ENCODE data around the gene CHCHD2.
"Not testable (repeated sequence)": the region's sequence is repeated elsewhere in the genome, so short reads cannot be mapped to it uniquely, and the experiment has no call there.

Gene CHCHD2, protein sequence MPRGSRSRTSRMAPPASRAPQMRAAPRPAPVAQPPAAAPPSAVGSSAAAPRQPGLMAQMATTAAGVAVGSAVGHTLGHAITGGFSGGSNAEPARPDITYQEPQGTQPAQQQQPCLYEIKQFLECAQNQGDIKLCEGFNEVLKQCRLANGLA

DNA sequence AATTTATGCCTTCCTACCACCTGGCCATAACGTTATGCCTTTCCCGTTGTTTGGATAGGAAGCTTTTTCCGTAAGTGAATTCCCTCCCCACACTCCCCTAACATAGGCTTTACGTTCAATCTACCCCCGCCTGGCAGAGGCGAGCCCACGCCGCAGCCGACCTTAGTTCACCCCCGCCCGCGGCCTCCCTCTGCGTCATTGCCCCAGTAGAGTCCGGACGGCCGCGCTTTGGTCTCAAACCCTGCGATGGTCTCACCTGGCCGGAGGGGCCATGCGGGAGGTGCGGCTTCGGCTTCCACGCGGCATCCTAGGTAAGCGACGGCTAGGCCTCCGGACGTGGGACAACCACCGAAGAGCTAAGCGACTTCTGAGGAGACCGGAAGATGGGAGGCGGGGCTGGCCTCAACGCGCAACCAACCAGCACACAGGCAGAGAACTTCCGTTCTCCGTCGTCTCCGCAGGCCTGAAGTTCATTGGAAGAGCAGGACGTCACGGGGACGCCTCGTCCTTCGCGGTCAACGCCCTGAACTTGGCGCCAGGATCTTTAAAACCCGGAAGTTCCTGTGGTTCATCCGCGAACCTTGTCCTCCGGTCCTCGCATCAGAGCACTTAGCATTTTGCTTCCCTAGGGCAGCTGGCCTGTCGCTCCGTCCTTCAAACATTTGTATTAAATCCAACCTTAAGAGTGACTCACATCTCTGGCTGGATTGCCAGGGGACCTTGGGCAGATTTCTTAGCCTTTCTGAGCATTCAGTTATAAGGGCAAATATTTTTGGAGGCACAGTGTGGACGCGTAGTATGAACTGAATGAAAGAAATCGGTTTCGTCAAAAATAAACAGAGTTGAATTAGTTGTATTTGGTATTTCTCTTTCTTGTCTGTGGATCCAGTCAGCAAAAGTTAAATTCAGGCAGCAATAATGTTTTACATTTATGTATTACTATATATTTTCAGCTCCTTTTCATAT lies at the start of gene CHCHD2:
TSS of gene CHCHD2 (minus strand) at position 369 of the 966 bp plus-strand sequence. CDS start at position 306, 63 bp downstream.
- Histone ChIP-seq H4K20me1 (ENCODE audit: insufficient read depth, low read length) (peaks cover 12% of the 10 kb centered on the region), H3K4me3 (ENCODE audit: low read length) (peak within 1 kb of the TSS; percentile 80), H3K79me2 (ENCODE audit: low read length) (peaks cover 28% of the 10 kb centered on the region), H3K9me3 (ENCODE audit: insufficient read depth, low read length) (no peaks in the 10 kb centered on the region), H3K27ac (ENCODE audit: low read length) (peak within 1 kb of the TSS; percentile 51), H3K36me3 (replicated peaks; ENCODE audit: low read depth, low read length) (peaks cover 23% of the 10 kb centered on the region), H3K4me2 (ENCODE audit: low read length) (peak within 1 kb of the TSS; percentile 99), H3K4me1 (ENCODE audit: low read length) (peaks cover 13% of the 10 kb centered on the region), H3K9ac (ENCODE audit: low read length) (peak within 1 kb of the TSS; percentile 81), H2AFZ (ENCODE audit: low read depth, low read length) (peak within 1 kb of the TSS; percentile 90), H3K27me3 (ENCODE audit: low read depth, low read length) (no peaks in the 10 kb centered on the region)
- TF ChIP-seq, protein P1, sequence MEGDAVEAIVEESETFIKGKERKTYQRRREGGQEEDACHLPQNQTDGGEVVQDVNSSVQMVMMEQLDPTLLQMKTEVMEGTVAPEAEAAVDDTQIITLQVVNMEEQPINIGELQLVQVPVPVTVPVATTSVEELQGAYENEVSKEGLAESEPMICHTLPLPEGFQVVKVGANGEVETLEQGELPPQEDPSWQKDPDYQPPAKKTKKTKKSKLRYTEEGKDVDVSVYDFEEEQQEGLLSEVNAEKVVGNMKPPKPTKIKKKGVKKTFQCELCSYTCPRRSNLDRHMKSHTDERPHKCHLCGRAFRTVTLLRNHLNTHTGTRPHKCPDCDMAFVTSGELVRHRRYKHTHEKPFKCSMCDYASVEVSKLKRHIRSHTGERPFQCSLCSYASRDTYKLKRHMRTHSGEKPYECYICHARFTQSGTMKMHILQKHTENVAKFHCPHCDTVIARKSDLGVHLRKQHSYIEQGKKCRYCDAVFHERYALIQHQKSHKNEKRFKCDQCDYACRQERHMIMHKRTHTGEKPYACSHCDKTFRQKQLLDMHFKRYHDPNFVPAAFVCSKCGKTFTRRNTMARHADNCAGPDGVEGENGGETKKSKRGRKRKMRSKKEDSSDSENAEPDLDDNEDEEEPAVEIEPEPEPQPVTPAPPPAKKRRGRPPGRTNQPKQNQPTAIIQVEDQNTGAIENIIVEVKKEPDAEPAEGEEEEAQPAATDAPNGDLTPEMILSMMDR (IDR thresholded peaks at IDR 0.05; ENCODE audit: low read depth, low read length), result no peak
- no peak for TF ChIP-seq EZH2phosphoT487 (IDR thresholded peaks at IDR 0.05; ENCODE audit: low read depth)

DNA sequence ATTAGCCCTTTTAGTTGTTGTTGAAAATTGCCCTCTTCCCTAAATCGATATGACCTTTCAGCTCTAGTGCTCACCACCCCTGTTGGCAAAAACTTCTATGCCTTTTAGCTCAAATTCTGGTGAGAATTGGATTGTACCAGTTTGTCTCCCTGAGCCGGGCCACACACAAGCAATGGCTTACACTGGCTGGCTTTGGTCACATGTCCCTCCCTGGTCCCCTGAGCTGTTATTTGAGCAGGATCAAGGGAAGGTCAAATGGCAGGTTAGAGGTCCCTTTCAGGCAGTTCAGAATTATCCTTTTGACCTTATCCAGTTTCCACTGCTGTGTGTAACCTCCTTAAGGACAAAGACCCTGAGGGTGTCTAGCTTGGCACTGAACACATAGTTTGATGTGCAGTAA lies 24.8 kb upstream of the CHCHD2 start:
- H3K4me2 ChIP-seq (ENCODE audit: low read length); H3K9me3 ChIP-seq (ENCODE audit: insufficient read depth, low read length); H4K20me1 ChIP-seq (ENCODE audit: insufficient read depth, low read length); H3K27ac ChIP-seq (ENCODE audit: low read length); H3K79me2 ChIP-seq (ENCODE audit: low read length); H3K4me1 ChIP-seq (ENCODE audit: low read length); H3K9ac ChIP-seq (ENCODE audit: low read length); H3K27me3 ChIP-seq (ENCODE audit: low read depth, low read length); H3K36me3 ChIP-seq (replicated peaks; ENCODE audit: low read depth, low read length); H3K4me3 ChIP-seq (ENCODE audit: low read length); H2AFZ ChIP-seq (ENCODE audit: low read depth, low read length): not testable (repeated sequence)

DNA sequence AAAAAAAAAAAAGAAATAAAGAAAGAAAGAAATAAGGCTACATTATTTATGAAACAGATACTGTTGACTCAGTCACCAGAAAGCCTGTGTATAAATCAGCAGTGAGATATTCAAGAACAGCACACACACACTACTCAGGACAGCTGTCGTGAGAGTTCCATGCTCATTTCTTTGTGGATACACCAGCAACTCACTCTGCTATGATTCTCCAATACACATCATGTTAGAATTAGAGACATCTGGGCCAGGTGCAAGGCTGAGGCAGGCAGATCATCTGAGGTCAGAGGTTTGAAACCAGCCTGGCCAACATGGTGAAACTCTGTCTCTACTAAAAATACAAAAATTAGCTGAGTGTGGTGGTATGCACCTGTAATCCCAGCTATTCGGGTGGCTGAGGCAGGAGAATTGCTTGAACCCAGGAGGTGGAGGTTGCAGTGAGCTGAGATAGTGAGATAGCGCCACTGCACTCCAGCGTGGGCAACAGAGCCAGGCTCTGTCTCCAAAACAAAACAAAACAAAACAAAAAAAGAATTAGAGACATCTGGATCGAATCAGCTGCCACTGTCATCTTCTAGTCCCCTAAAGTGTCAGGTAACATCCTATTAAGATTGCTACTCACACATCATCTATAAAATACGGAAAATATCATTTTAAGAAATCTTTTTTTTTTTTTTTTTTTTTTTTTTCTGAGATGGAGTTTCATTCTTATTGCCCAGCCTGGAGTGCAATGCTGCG lies 21.1 kb upstream of the CHCHD2 start:
- no peaks in the 10 kb centered on the region for H3K27me3 ChIP-seq (ENCODE audit: low read depth, low read length)
- H3K9ac ChIP-seq (ENCODE audit: low read length), result no peak overlapping the region
- H4K20me1 ChIP-seq (ENCODE audit: insufficient read depth, low read length), result no peaks in the 10 kb centered on the region
- no peaks in the 10 kb centered on the region for H3K36me3 ChIP-seq (replicated peaks; ENCODE audit: low read depth, low read length)
- H3K4me1 ChIP-seq (ENCODE audit: low read length), result no peaks in the 10 kb centered on the region
- H3K9me3 ChIP-seq (ENCODE audit: insufficient read depth, low read length), result no peaks in the 10 kb centered on the region
- H3K79me2 ChIP-seq (ENCODE audit: low read length), result no peaks in the 10 kb centered on the region
- H3K4me2 ChIP-seq (ENCODE audit: low read length), result no peak overlapping the region
- TF ChIP-seq, protein P1 (IDR thresholded peaks at IDR 0.05; ENCODE audit: low read depth, low read length), result no peak
- TF ChIP-seq EZH2phosphoT487 (IDR thresholded peaks at IDR 0.05; ENCODE audit: low read depth), result no peak
- no peak overlapping the region for H2AFZ ChIP-seq (ENCODE audit: low read depth, low read length)
- H3K27ac ChIP-seq (ENCODE audit: low read length), result no peak overlapping the region
- no peak overlapping the region for H3K4me3 ChIP-seq (ENCODE audit: low read length)

DNA sequence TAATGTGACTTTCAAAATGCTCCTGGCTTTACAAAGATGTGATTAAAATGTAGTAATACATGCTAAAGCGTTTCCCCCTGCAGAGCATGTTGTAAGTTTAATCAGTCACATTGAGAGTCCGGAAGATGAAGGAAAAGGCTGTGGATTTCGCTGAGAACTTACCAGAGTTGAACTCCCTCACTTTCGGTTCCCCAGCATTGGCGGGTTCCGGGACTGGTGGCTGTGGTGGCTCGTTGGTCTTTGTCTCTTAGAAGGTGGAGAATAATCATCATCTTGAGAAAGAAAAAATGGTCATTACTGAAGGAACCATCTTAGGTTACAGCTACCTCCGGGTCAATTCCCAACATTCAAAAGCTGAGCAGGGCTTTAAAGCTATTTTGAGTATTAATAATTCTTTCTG lies 19.6 kb upstream of the CHCHD2 start:
- Histone ChIP-seq H4K20me1 (ENCODE audit: insufficient read depth, low read length) (no peaks in the 10 kb centered on the region), H3K4me1 (ENCODE audit: low read length) (no peaks in the 10 kb centered on the region), H3K36me3 (replicated peaks; ENCODE audit: low read depth, low read length) (no peaks in the 10 kb centered on the region), H3K79me2 (ENCODE audit: low read length) (no peaks in the 10 kb centered on the region), H3K4me2 (ENCODE audit: low read length) (no peak overlapping the region), H3K9ac (ENCODE audit: low read length) (no peak overlapping the region), H3K9me3 (ENCODE audit: insufficient read depth, low read length) (no peaks in the 10 kb centered on the region), H3K27me3 (ENCODE audit: low read depth, low read length) (no peaks in the 10 kb centered on the region), H2AFZ (ENCODE audit: low read depth, low read length) (0 out of 2 replicates have a peak overlapping the region, but pooled peaks have one; percentile 5), H3K27ac (ENCODE audit: low read length) (no peak overlapping the region), H3K4me3 (ENCODE audit: low read length) (no peak overlapping the region)
- TF ChIP-seq EZH2phosphoT487 (IDR thresholded peaks at IDR 0.05; ENCODE audit: low read depth), result no peak
- TF ChIP-seq, protein P1 (IDR thresholded peaks at IDR 0.05; ENCODE audit: low read depth, low read length), result no peak
